ENCODE results near the gene R3HCC1L. TPM values are rescaled to one million over a fixed set of nuclear protein-coding genes. Genes with fewer than 3 reads are reported as not detected.

Gene R3HCC1L
- total RNA-seq, 1 donor from 2014 or later = 18.4 TPM

DNA sequence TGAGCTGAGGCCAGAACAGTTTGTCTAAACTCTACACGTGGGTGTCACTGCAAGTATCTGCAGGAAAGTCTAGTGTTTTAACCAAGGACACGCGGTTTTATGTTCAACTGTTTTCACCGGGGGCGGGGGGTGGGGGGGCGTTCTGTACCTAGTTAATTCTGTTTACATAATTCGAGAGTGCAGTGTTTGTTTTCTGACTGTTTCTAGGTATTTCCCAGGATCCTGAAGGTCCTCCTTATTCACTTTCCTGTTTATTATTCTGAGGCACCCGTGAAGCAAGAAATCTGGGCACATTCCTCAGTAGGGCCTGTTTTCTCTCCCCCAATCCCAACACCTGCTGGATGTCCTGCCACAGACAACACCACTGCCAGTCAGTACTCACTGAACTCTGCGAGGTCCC, 125.9 kb downstream of the R3HCC1L start:
- Mint-ChIP-seq H3K9me3 (no peaks in the 10 kb centered on the region), H3K27ac (ENCODE audit: unreplicated experiment) (peak overlapping the region; percentile 86), H3K4me3 (no peak overlapping the region), H3K36me3 (ENCODE audit: low read depth) (no peaks in the 10 kb centered on the region), H3K27me3 (ENCODE audit: low read depth) (no peaks in the 10 kb centered on the region), H3K4me1 (peaks cover 5% of the 10 kb centered on the region)
- TF ChIP-seq, protein P1, sequence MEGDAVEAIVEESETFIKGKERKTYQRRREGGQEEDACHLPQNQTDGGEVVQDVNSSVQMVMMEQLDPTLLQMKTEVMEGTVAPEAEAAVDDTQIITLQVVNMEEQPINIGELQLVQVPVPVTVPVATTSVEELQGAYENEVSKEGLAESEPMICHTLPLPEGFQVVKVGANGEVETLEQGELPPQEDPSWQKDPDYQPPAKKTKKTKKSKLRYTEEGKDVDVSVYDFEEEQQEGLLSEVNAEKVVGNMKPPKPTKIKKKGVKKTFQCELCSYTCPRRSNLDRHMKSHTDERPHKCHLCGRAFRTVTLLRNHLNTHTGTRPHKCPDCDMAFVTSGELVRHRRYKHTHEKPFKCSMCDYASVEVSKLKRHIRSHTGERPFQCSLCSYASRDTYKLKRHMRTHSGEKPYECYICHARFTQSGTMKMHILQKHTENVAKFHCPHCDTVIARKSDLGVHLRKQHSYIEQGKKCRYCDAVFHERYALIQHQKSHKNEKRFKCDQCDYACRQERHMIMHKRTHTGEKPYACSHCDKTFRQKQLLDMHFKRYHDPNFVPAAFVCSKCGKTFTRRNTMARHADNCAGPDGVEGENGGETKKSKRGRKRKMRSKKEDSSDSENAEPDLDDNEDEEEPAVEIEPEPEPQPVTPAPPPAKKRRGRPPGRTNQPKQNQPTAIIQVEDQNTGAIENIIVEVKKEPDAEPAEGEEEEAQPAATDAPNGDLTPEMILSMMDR (conservative IDR thresholded peaks at IDR 0.05) = no peak
- DNase-seq (ENCODE audit: low read depth, low spot score) = no peak

DNA sequence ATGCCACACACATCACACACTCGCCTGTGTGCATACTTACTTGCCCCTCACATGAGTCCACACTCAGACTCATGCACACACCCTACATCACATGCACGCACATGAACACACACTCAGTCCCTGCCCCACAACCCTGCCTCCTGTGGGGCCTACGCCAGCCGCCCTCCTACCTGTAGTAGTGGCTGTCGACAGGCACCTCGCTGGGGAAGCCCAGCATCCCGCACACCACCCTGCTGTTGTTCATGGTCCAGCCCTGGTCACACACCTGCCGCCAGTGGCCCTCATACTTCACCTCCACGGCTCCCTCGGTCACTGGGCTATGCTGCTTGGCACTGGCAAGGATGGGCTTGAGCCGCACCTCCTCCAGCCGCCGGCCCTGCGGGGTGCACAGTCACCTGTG, 126.3 kb downstream of the R3HCC1L start:
- no peaks in the 10 kb centered on the region for H3K36me3 Mint-ChIP-seq (ENCODE audit: low read depth)
- peak overlapping the region; percentile 86 for H3K27ac Mint-ChIP-seq (ENCODE audit: unreplicated experiment)
- no peaks in the 10 kb centered on the region for H3K27me3 Mint-ChIP-seq (ENCODE audit: low read depth)
- TF ChIP-seq, protein P1 (conservative IDR thresholded peaks at IDR 0.05) = no peak
- peaks cover 6% of the 10 kb centered on the region for H3K4me1 Mint-ChIP-seq
- H3K9me3 Mint-ChIP-seq = no peaks in the 10 kb centered on the region
- no peak overlapping the region for H3K4me3 Mint-ChIP-seq
- DNase-seq (ENCODE audit: low read depth, low spot score) = no peak

DNA sequence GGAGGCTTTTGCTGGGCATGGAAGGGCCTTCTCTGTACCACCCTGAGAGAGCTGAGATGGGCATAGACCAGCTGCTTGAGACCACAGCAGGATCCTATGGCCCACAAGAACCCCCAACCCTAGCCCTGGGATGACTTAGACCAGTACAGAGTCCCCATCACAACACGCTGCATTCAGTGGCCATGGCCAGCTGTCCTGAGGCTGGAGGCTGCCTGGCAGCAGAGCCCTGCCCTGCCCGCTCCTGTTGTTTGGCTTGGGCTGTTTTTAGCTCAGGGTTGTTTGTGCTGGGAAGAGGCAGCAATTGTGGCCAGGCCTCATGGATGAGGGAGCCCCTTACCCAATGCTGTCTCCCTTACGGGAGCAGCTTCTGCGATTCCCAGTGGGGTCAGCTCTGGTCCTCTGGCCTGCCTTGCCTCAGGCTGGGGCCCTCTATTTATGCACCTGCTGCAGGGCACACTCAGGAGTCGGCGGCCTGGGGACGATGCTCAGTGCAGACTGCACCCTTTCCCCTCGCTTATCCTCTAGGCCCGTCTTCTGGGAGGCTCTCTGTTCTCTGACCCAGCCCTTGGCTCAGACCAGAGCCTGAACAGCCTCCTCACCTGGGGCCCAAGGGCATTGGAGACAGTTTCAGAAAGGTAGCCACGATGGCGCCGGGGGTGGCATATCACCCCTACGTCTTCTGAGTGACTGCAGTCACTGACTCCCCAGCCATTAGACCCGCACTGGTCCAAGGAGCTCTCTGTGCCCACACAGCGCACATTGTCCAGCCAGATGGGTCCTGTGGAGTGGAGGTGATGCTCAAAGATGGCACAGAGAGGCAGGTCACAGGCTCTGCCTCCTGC, 127.2 kb downstream of the R3HCC1L start:
- H3K4me3 Mint-ChIP-seq = no peak overlapping the region
- H3K27ac Mint-ChIP-seq (ENCODE audit: unreplicated experiment) = no peak overlapping the region
- no peaks in the 10 kb centered on the region for H3K27me3 Mint-ChIP-seq (ENCODE audit: low read depth)
- H3K36me3 Mint-ChIP-seq (ENCODE audit: low read depth) = no peaks in the 10 kb centered on the region
- no peak for DNase-seq (ENCODE audit: low read depth, low spot score)
- H3K4me1 Mint-ChIP-seq = peaks cover 15% of the 10 kb centered on the region
- no peaks in the 10 kb centered on the region for H3K9me3 Mint-ChIP-seq
- TF ChIP-seq, protein P1 (conservative IDR thresholded peaks at IDR 0.05) = no peak

DNA sequence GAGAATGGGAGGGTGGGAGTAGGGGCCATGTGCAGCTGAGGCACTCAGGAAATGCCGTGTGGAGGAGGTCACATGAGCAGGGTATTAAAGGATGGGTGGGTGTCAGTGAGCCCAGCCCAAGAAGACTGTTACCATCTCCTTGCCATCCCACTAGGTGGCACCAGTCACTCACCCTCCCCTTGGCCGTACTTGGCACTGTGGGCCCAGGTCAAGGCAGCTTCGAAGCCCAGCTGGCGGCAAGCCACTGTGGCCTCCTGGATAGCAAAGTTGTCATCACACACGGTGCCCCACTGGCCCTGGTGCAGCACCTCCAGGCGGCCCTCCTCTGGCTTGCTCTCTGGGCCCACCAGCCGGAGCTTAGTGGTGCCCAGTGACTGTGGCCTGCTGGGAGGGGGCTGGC, 128.1 kb downstream of the R3HCC1L start:
- Mint-ChIP-seq H3K27ac (ENCODE audit: unreplicated experiment) (no peak overlapping the region), H3K27me3 (ENCODE audit: low read depth) (no peaks in the 10 kb centered on the region), H3K36me3 (ENCODE audit: low read depth) (no peaks in the 10 kb centered on the region), H3K4me1 (peaks cover 22% of the 10 kb centered on the region), H3K9me3 (no peaks in the 10 kb centered on the region), H3K4me3 (no peak overlapping the region)
- no peak for DNase-seq (ENCODE audit: low read depth, low spot score)
- TF ChIP-seq, protein P1 (conservative IDR thresholded peaks at IDR 0.05) = peak; percentile 38

DNA sequence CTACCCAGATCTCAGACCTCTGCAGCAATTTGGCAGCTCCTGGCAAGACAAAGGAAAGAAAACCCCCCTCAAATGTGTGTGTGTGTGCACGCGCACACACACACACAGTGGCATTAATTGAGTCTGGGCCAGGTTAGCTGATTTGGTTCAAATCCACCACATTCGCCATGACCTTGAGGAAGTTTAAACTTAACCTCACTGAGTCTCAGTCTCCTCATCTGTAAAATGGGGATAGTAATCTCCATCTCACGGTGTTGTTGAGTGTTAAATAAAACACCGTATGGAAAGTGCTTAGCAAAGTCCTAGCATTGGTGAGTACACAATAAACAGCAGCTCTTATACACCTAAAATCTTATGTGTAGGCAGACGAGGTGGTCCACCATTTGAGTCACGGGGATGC, 128.6 kb downstream of the R3HCC1L start:
- no peaks in the 10 kb centered on the region for H3K36me3 Mint-ChIP-seq (ENCODE audit: low read depth)
- H3K4me1 Mint-ChIP-seq = peaks cover 26% of the 10 kb centered on the region
- peaks cover 2% of the 10 kb centered on the region for H3K27me3 Mint-ChIP-seq (ENCODE audit: low read depth)
- H3K9me3 Mint-ChIP-seq = no peaks in the 10 kb centered on the region
- no peak for DNase-seq (ENCODE audit: low read depth, low spot score)
- TF ChIP-seq, protein P1 (conservative IDR thresholded peaks at IDR 0.05) = no peak
- H3K4me3 Mint-ChIP-seq = no peak overlapping the region
- H3K27ac Mint-ChIP-seq (ENCODE audit: unreplicated experiment) = no peak overlapping the region
